Body of pancreas (tissue), 4 donors: Measurements from ENCODE around the gene UTS2. TPM values are rescaled to one million over a fixed set of nuclear protein-coding genes. Genes with fewer than 3 reads are reported as not detected.

Experiments
- ATAC-seq: fragments of 150-250 bp; one replicate; pipeline ENCODE4 v1.9.1; 2016
- DNase-seq, 4 donors: peaks; one replicate each; pipeline ENCODE4 v3.0.0-alpha.2; 2019
- H3K27ac ChIP-seq, 4 donors: fragments of 200-600 bp; sonication (generic); 1 replicate in 3 of 4; 2 replicates in 1 of 4; pipeline versions ENCODE4 v1.5.1 to v1.6.1; 2016 to 2019; ENCODE audit warnings: mild to moderate bottlenecking in 1 of 4, mixed read lengths in 1 of 4, moderate library complexity in 1 of 4
- H3K27me3 ChIP-seq, 2 donors: fragments of 200-600 bp; sonication (generic); one replicate each; pipeline ENCODE4 v1.6.0; 2016; ENCODE audit warnings: mild to moderate bottlenecking in 1 of 2
- H3K36me3 ChIP-seq, 2 donors: fragments of 200-600 bp; sonication (generic); replicated peaks in 1 of 2; 2 replicates each; pipeline ENCODE4 v1.5.1; 2016; ENCODE audit warnings: low read depth in 2 of 2; ENCODE audit not compliant: insufficient read depth in 1 of 2
- H3K4me1 ChIP-seq: fragments of 200-600 bp; sonication (generic); one replicate; pipeline ENCODE4 v1.6.0; 2016
- H3K4me3 ChIP-seq, 2 donors: fragments of 200-600 bp; sonication (generic); 1 replicate in 1 of 2; 2 replicates in 1 of 2; pipeline ENCODE4 v1.5.1; 2016 to 2019
- H3K9me3 ChIP-seq, 3 donors: fragments of 200-600 bp; sonication (generic); 1 replicate in 2 of 3; 2 replicates in 1 of 3; pipeline ENCODE4 v1.5.1; 2016
- CTCF ChIP-seq, 7 experiments: fragments of 450-650 bp in 4 of 7; fragments of 200-600 bp in 3 of 7; sonication (generic) in 3 of 7; IDR thresholded peaks; one replicate each; pipeline ENCODE4 v1.5.1; 2016 to 2019; ENCODE audit warnings: antibody characterized with exemption in 7 of 7
- POLR2A ChIP-seq, 3 donors: fragments of 450-650 bp; IDR thresholded peaks; one replicate each; pipeline ENCODE4 v1.6.1; 2016; ENCODE audit warnings: antibody characterized with exemption in 3 of 3, mild to moderate bottlenecking in 2 of 3
- WGBS, 2 donors: methylation state at CpG; one replicate each; pipeline ENCODE4 v1.1.5; 2017; 5-methylcytosine and 5-hydroxymethylcytosine counted together
- intact Hi-C: fragments of 100-400 bp; cut with DNase I; formaldehyde crosslinking; loops from one replicate; pipeline ENCODE4 v1.15.1; 2023
- total RNA-seq, 2 donors: library from RNA; depleted of rRNA; stranded (reverse); fragments of >200 nt; gene quantifications; one replicate each; pipeline ENCODE4 v1.1.0, GENCODE V29; 2016

The UTS2 gene
- total RNA-seq, 2 donors from 2014 or later: not detected

- no peaks in the 10 kb centered on the region for H3K9me3 ChIP-seq
Measured at GRCh38 chr1:7860130-7860529, 7.3 kb upstream of the UTS2 start.

GRCh38 chr1:7859406-7859805 is 6.5 kb upstream of the UTS2 start:
- H3K27me3 ChIP-seq: no peaks in the 10 kb centered on the region
- 82% methylated on average over 7 of the region's 7 CpGs for WGBS, 2 donors
- H3K4me3 ChIP-seq: no peak overlapping the region
- intact Hi-C loops: no loop called here
- no peak for TF ChIP-seq CTCF (IDR thresholded peaks at IDR 0.05)
- no peak for TF ChIP-seq POLR2A (IDR thresholded peaks at IDR 0.05)
- no peak for ATAC-seq
- no peaks in the 10 kb centered on the region for H3K9me3 ChIP-seq
- no peaks in the 10 kb centered on the region for H3K36me3 ChIP-seq
- no peaks in the 10 kb centered on the region for H3K4me1 ChIP-seq
- DNase-seq: no peak
- H3K27ac ChIP-seq: no peak overlapping the region

More at GRCh38 chr1:7860130-7860529, 7.3 kb upstream of the UTS2 start:
- Histone ChIP-seq H3K27ac (no peak overlapping the region), H3K4me1 (no peaks in the 10 kb centered on the region), H3K27me3 (no peaks in the 10 kb centered on the region), H3K36me3 (no peaks in the 10 kb centered on the region), H3K4me3 (no peak overlapping the region)
- WGBS, 2 donors: 79 to 85% methylated on average over 9 of the region's 9 CpGs
- no peak for DNase-seq
- no peak for ATAC-seq
- TF ChIP-seq POLR2A (IDR thresholded peaks at IDR 0.05): no peak
- no peak for TF ChIP-seq CTCF (IDR thresholded peaks at IDR 0.05)
- intact Hi-C loops: no loop called here

- no peak overlapping the region for H3K4me3 ChIP-seq
- ATAC-seq: no peak
- H3K36me3 ChIP-seq: no peaks in the 10 kb centered on the region
- 72 to 73% methylated on average over 4 of the region's 4 CpGs for WGBS, 2 donors
- no peaks in the 10 kb centered on the region for H3K4me1 ChIP-seq
- H3K27ac ChIP-seq: no peak overlapping the region
- no peaks in the 10 kb centered on the region for H3K27me3 ChIP-seq
- H3K9me3 ChIP-seq: no peaks in the 10 kb centered on the region
- intact Hi-C loops: no loop called here
- TF ChIP-seq CTCF (IDR thresholded peaks at IDR 0.05): no peak
- no peak for TF ChIP-seq POLR2A (IDR thresholded peaks at IDR 0.05)
- no peak for DNase-seq
Measured at GRCh38 chr1:7857985-7858384, 5.1 kb upstream of the UTS2 start.

- no peak for DNase-seq
- intact Hi-C loops: no loop called here
Measured at GRCh38 chr1:7857000-7857399, 4.1 kb upstream of the UTS2 start.

More at GRCh38 chr1:7857000-7857399, 4.1 kb upstream of the UTS2 start:
- H3K27ac ChIP-seq: no peak overlapping the region
- H3K27me3 ChIP-seq: no peaks in the 10 kb centered on the region
- no peaks in the 10 kb centered on the region for H3K36me3 ChIP-seq
- no peaks in the 10 kb centered on the region for H3K4me1 ChIP-seq
- TF ChIP-seq CTCF (IDR thresholded peaks at IDR 0.05): no peak
- TF ChIP-seq POLR2A (IDR thresholded peaks at IDR 0.05): no peak
- H3K4me3 ChIP-seq: no peak overlapping the region
- no peaks in the 10 kb centered on the region for H3K9me3 ChIP-seq
- WGBS, 2 donors: 46 to 82% methylated on average over 2 of the region's 2 CpGs
- no peak for ATAC-seq
